NCI-H2227 (cell line): ENCODE measurements around the gene SP2.
A peak's percentile ranks its signal among the peaks of the same experiment; 100 is the strongest.

ENCODE experiments used
- DNase-seq: peaks from one replicate; lab custom pipeline; 2025; ENCODE audit not compliant: unreplicated experiment; lab: John Stamatoyannopoulos, UW

The SP2 gene

DNA sequence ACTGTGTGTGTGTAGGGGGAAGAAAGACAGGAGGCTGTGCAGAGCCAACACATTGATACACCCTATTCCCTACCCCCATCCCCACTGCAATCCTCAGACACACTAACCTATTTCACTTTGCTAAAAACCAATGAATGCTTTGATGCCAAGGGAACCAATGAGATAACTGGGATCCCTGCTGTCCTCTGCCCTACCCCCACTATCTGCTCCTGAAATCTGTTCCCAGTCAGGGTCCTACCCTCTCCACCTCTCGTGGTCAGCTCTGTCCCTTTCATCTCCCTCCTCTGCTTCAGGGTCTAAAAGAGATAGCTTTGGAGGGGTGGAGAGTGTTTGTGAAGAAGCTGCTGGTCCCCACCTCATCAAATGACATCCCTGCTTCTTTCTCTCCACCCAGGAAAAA lies 26.0 kb upstream of the SP2 start:
- no peak for DNase-seq

DNA sequence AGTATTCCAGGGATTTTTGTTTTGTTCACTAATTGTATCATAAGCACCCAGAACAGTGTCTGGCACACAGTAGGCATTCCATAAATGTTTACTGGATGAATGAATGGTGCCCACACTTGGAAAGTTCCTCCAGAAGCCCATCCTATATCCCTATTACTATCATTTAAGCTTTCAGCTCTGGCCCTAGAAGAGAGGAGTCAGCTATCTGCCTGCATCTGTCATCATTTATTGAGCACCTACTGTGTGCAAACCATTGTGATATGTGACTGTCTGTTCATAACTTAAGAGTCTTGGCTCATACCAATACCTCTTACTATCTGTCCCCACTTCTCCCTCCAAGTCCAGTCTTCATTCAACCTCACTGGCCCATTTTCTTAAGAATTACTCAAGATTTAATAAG lies 25.0 kb upstream of the SP2 start:
- DNase-seq = no peak

DNA sequence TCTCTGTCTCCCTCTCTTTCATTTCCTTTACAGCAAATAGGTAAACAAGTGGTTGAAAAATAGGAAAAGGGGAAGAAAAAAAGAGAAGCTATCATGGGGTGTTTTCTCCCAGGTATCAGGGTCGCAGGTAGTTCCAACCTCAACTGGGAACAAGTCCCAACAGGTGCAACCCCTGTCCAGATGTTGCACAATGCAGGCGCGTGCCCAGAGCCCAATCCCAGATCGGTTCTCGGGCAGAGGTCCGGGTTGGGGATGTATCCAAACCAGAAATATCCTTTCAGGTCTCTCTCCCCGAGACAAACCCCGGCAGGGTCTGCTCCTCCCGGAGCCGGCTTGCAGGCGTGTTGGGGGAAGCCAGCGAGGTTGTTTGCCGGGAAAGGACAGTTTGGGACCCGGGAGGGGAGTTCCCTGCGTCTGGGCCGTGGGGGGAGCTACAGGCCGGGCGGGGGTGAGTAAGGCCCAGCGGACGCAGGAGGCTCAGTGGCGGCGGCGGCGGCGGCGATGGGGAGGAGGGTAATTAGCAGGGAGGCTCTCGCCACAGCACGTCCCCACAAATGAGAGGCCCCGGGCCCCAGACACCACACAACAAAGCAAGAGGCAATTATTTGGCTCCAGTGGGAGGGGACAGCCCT lies 23.9 kb upstream of the SP2 start:
- DNase-seq = peak; percentile 70

DNA sequence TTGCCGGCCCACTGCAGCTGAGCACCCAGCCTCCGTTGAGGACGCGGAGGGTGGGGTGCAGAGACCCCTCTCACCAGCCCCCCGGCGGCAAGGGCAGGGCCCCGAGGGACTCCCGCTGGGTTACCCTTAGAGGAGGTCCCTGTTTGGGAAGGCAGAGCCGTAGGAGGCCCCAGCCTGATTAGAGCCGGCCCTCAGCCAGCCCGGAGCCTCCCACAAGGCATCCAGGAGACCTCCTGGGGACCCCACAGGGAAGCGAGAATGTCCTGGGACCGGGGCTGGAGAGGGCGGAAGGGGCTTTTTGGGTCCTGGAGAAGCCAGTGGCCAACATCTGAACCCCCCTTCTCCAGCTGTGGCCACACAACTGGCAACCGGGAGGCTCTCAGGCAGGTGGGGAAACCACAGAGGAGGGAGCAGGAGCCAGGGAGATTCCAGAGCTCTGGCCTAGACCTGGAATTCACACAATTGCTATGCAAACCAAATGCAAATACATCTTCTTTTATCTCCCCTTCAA lies 23.3 kb upstream of the SP2 start:
- no peak for DNase-seq

DNA sequence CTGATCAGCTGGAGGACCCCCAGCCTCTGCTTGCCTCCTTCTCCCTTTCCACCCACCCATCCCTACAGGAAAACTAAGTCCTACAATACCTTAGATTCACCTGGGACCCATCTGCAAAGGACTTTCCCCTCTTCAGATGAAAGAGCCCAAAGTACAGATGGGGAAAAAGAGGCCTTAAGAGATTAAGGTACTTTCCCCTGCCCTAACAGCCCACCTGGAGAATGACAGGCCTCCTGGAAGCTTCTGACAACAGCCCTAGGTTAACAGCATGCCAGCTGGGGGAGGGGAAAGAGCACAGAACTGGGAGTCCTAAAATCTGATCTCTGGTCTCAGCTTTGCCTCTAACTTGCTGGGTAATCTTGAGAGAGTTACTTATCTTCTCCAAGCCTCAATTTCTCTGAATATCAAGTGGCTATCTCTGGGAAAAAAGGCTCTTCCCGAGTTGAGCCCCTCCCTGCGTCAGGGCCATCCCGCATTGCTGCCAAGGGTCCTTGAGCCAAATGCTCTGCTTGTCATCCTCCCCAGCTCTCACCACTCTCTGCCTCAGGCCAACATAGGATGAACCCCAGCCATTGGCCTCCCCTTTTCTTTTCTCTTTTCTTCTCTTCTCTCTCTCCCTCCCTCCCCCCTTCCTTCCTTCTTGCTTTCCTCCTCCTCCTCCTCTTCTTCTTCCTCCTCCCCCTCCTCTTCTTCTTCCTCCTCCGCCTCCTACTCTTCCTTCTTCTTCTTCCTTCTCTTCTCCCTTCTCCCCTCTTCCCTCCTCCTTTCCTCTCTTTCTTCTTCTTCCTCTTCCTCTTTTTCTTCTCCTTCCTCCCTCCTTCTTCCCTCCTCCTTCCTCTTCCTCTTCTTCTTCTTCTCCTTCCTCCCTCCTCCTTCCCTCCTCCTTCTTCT lies 22.6 kb upstream of the SP2 start:
- no peak for DNase-seq

DNA sequence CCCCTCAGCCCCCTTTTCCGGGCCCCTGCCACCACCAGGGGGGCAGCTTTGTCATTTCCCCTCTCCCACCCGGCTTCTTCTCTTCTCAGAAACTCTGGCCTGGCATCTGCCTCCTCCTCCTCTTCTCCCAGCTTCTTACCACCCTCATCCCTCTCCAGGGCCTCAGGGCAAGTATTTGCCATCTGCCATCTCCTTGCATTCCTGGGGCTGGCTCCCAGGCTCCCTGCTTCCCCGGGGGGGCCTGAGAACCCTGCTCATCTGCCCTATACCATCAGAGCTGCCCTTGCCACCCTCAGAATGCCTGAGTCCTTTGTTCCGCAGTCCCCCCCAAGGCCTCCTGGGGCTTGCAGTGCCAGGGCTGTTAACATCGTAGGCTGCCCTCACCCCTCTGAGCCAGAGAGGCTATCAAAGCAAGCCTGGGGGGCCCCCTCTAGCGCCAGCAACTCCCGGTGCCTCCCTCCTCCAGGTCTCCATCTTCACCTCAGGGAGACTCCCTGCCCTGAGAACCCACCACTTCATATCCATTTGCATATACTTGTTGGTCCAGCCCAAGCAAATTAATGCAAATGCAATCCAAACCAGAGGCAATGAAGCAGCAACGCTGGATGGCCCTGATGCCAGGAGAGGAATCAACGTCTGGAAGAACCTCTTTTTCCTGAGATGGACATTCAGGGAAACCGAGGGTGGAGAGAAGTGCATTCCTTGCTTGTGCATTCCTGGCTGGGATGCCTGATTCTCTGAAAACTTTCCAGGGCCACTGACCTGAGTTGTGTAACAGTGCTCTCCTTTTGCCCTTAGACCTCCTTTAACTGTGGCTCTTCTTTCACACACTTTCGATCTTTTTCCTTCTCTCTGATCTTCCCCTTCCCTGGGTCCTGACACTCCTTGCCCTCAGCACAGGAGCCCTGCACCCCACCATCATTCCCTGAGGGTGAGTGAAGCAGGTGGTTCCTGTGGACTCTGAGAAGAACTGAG lies 20.7 kb upstream of the SP2 start:
- no peak for DNase-seq

DNA sequence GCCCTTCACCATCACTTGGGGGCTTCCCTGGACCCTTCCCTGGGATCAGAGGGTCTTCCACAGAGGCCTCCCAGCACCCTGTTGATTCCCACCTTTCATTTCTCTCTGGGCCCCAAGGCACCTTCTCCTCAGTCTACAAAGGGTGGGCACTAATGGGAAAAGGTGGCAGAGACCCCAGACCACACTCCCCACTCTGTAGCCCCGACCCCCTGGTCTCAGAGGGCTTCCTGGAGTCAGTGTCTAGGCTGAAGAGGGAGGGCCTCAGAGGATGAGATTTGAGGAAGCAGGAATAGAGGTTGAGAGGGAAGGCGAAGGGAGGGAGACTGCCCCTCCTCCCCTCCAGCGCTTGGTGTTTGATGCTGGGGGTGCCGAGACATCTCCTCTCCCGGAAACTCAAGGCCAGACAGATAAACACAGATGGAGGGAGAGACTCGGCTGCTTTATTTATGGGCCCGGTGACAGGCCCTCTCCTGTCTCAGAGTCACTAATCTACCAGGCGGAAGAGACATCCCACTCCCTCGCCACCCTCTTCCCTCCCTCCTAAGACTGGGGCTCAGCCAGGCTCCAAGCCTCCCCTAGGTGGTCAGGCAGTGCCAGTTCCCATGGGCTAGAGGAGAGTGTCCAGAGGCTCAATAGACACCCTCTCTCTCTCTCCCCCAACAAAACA lies 18.5 kb upstream of the SP2 start:
- no peak for DNase-seq

DNA sequence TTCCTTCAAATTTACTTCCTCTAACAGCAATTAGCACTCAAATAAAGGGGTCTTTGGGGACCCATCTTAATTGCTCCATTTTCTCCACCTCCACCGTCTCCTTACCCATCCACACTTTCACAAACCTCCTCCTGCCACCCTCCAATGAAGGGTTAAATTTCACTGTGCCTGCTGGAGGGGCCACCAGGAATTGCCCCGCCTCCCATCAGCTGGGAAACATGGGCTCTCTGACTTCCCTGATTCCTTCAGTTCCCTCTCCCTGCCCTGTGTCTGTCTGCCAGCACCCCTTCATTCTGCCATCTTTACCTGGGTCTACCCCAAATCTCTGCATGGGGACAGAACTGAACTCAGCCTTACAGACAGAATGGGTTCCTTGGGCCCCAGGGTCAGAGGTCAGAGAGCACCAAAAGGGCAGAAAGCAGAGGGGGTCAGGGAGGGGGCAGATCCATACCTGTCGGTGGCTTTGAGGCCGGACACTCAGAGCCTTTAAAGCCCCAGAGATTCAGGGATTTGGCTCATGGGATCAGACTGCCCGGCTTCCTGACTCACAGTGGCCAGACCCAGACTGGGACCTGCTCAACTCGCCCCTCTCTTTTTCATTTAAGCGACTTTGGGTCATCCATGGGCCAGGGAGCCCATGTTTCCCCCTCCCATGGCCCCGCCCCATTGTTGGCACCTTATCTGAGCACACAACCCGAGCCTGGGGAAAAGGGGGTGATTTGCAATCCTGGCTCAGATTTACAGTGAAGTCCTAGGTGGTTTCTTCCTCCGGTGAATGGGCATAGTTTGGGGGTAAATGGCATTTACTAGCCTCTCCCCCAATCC lies 17.6 kb upstream of the SP2 start:
- DNase-seq = no peak

DNA sequence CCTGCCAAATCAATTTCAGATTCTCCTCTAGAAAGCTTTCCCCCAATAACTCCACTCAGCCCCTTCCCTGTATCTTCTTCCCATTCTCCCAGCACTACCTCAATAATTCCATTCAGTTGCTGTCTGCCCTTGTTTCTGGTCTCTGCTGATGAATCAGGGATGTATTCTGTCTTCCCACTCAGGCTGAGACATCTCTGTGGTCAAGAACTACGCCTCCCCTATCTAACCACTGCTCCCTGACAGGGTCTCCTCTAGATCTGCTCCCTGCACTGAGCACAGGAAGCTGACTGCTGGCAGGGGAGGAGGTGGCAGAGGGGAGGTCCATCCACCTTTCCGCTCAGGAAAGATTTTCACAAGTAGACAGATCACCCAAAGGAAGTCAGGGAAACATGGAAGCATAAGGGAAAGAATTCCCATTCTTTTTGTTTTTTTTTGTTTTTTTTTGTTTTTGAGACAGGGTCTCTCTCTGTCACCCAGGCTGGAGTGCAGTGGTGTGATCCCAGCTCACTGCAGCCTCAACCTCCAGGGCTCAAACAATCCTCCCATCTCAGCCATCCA lies 16.9 kb upstream of the SP2 start:
- DNase-seq = no peak

DNA sequence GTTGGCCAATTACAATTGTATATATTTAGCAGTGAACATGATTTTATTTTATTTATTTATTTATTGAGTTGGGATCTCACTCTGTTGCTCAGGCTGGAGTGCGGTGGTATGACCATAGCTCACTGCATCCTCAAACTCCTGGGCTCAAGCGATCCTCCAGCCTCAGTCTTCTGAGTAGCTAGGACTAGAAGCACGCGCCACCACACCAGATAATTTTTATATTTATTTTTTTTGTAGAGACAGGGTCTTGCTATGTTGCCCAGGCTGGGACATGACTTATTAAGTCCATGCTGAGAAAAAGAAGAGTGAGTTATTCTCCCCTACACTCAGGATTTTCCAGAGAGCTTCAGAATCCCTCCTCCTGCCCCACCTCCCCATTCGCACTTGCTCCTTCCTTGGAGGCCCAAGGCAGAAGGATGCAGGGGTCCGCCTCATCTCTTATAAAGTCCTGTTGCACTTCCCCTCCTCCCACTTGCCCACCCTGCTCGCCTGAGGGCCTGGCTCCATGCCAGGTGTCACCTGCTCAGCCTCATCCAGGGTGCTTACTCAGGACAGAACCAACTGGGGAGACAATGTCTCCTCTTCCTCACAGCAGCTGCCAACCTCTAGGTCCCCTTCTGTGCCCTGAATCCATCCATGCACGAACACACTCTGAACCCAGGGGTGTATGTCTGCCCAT lies 16.1 kb upstream of the SP2 start:
- DNase-seq = no peak

DNA sequence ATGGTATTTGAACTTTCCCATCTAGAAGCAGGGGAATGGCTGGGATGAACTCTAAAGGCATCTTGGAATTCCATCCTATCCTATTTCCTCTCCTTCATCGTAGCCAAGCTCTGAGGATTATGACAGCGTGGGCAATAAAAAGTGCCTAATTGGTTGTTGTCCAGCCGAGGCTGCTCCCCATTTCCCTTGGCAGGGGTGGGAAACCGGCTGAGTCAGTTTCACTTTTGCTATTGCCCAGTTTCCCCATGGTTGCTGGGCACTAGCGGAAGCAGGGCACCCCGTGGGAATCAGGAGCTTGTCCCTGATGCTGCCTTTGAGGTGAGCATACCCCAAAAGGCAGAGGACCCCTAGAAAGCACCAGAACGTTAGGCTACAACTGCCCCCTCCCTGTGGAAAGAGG lies 13.8 kb upstream of the SP2 start:
- no peak for DNase-seq

DNA sequence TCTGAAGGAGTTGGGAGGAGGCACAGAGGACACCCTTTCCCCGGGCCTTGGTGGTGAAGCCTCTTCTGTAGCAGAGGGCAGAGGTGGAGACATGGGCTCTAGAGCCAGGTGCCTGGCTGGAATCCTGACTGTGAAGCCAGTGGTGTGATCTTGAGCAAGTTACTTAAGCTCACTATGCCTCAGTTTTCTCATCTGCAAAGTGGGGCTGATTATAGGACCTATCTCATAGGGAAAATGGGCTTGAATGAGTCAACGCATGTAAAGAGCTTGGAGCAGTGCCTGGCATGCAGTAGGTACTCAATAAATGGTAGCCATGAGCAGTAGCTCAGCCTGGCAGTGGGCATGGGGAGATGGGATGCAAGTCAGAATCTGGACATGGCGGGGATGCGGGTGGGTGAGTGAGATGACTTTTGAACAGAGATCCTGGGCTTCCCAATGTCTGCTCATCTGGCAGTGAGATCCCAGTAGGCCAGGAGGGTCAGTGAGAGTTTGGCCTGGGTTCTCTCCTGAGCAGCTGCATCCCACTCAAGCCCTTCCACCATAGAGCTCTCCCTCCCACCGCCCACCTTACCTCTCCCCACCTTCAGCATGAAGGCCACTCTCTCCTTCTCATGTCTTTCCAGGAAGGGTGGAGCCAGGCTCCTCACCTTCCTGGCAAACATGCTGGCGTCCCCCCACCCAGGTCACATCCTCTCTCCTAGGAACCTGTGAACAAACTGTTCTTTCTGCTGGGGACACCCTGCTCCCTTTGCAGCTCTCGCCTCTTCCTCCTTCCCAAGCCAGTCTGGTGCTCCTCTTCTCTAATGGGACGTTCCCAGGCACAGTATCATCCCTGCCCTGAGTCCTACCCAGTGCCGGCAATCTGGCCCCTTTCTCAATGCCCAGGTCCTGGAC lies 13.1 kb upstream of the SP2 start:
- no peak for DNase-seq

DNA sequence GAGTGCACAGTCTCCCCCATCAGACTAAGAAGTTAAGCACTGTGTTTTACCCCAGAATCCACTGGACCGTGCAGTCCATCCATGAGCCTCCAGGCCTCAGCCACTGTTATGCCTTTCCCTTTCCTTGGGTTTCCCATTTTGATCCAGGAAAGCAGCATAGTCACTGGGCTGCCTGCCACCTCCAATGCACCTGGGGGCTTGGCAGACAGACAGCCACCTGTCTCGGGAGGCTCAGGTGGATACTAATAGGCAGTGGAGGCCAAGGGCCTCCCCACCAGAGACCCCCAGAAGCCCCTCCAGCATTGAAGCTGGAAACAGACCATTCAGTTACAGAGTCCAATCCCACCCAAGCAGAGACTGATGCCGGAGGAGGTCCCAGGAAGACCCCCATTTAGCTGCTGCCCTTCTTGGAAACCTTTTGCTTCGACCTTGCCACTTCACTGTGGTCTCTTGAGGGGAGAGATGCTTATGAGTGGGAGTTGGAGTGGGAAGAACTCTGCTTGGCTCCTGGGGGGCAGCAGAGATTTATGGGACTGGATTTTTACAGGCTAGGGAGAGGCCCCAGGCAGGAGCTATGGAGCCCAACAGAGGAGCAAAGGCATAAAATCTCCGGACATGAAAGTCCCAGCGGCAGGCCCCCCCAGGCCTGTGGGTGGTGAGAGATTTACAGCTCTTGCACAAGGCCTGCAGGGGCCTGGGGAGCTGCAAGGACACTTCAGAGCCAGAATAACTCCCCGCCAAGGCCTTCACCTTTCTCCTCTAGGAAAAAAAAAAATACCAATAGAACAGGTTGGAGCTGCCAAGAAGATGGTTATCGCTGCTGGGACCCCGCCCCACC lies 12.2 kb upstream of the SP2 start:
- DNase-seq = no peak

DNA sequence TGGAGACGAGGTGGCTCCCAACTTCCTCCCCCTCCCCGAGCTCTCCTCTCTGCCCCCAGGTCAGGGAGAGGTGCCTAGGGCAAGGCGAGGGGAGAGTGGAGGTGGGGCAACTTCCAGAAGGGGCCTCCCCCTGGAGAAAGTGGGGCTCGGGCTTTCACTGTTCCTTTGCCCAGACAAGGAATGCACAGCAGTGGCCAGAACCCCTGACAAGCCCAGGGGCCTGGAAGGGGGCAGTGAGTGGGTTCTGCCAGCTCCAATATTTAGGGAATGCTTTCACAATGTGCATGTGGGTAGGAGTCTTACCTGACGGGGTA lies 11.7 kb upstream of the SP2 start:
- DNase-seq = no peak

DNA sequence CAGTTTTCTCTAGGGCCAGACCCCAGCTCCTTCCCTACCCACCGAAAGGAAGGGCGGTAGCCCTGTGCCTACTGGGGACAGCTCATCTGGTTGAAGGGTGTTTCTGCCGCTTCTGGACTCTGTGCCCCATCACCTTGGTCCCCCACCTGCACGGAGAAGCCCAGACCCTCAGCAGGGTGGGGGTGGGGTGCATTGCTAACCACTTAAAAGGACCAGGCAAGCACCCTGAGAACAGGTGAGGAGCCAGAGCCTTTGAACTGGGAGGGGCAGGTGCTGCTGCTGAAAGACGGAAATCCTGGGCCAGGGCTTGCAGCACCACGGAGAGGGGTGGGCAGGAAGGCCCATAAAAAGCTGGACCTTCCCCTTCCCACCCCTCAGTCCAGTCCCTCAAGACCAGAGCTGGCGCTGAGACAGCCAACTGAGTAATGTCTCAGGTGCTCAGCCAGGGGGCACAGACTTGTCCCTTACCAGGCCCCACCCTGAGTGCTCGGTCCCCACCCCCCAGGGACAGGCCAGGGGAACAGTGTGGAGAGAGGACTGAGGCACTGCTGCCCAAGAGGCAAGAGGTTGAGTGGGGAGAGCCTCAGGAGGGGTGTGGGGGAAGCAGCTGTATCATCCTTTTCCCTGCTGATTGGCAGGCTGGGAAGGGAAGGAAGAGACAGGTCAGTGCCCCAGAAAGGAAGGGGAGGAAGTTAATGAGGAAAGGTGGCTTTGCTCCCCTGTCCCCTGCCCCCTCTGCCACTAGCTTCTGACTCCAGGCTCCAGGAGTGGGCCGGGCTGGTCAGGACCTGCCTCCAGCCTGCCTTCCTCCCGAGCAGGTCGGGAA lies 10.9 kb upstream of the SP2 start:
- DNase-seq = no peak

DNA sequence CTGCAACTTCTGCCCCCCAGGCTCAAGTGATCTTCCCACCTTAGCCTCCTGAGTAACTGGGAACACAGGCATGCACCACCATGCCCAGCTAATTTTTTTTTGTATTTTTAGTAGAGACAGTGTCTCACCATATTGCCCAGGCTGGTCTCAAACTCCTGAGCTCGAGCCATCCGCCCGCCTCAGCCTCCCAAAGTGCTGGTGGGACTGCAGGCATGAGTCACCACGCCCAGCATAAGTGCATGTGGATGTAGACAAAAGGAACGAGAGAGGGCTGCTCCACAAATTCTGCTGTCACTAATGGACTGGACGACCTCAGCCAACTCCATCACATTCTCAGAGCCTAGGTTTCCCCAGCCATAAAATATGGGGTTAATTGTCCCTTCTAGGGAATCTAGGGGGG lies 7.7 kb upstream of the SP2 start:
- peak; percentile 72 for DNase-seq
